OCI-LY1 (cell line): ENCODE measurements around the gene DPP7.

Experiments
- CTCF ChIP-seq: fragments of 200-600 bp; sonication (generic), shearing (Covaris generic); IDR thresholded peaks from 2 replicates; pipeline ENCODE4 v1.5.1; 2017; ENCODE audit warnings: mild to moderate bottlenecking, antibody characterized with exemption, low read length, moderate library complexity, mixed read lengths
- EZH2 ChIP-seq: fragments of 200-600 bp; sonication (generic), shearing (Covaris generic); IDR thresholded peaks from 2 replicates; pipeline ENCODE4 v1.8.0; 2017; ENCODE audit warnings: borderline replicate concordance, mixed run types, mild to moderate bottlenecking, antibody characterized with exemption, low read length, moderate library complexity, mixed read lengths

GRCh38 chr9:137160716-137161557, 46.4 kb upstream of the DPP7 start:
- TF ChIP-seq CTCF (no peak), EZH2 (no peak)
